SK-N-MC (cell line): ENCODE results near the gene ASB2.

Experiments
- EZH2 ChIP-seq: fragments of 200-600 bp; sonication (generic); IDR thresholded peaks from one replicate; pipeline ENCODE4 v1.6.1; 2017; ENCODE audit warnings: antibody characterized with exemption
- POLR2AphosphoS5 ChIP-seq: IDR thresholded peaks from 2 replicates; pipeline ENCODE4 v1.6.1; 2012; ENCODE audit warnings: mild to moderate bottlenecking, low read depth, low read length, borderline replicate concordance

DNA sequence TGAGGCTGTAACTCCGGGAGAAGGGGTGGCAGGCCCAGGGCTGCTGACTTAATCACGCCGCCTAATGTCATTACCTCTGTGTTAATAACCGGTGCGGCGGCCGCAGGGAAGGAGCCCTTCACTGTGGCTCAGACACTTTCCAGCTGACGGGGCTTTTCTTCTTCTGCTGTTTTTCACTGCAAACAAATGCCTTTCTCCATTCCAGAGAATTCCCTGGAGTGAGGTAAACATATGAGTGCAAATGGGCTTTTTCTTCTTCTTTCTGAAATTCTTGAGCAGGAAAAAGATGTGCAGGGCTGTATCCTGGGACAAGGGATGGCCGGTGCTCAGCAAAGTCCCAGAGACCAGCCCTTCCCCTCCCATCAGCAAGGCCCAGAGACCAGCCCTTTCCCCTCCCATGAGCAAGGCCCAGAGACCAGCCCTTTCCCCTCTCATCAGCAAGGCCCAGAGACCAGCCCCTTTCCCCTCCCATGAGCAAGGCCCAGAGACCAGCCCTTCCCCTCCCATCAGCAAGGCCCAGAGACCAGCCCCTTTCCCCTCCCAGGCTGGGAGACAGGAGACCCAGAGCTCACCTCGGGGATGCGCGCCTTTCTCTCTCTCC lies 82.6 kb downstream of the ASB2 start:
- TF ChIP-seq EZH2 (no peak), POLR2AphosphoS5 (no peak)
